ENCODE data around the gene RNF213. TPM values are rescaled to one million over a fixed set of nuclear protein-coding genes. Genes with fewer than 3 reads are reported as not detected.

RNF213 gene
- total and polyA plus RNA-seq, 2 of the 8 experiments (the other 6 are each of a cell fraction or from before 2014, with no cell fraction given) = 33.8 to 62.8 TPM

GRCh38 chr17:80424261-80424660, 163.6 kb downstream of the RNF213 start:
- Histone ChIP-seq H2BK12ac (ENCODE audit: low read depth, low read length) (no peak overlapping the region), H3K79me2 (ENCODE audit: control insufficient read depth in 1 of 2, insufficient read depth in 2 of 2, low read length in 2 of 2) (no peaks in the 10 kb centered on the region), H3K27me3 (replicated peaks in 1 of 4; ENCODE audit: control insufficient read depth in 3 of 4, extremely low read depth in 1 of 4, insufficient read depth in 3 of 4, low read length in 3 of 4) (no peaks in the 10 kb centered on the region; a peak in 1 of 7 replicates), H3K4me1 (replicated peaks in 1 of 4; ENCODE audit: control insufficient read depth in 3 of 4, insufficient read depth in 4 of 4, low read length in 3 of 4) (peaks cover 0 to 8% (median 2%) of the 10 kb centered on the region in 4 experiments; a peak in 3 of 7 replicates), H3K23ac (ENCODE audit: insufficient read length) (no peak overlapping the region), H3K4ac (replicated peaks; ENCODE audit: insufficient read length, low read depth, low read length) (no peak overlapping the region), H3K9ac (replicated peaks in 1 of 4; ENCODE audit: extremely low read depth in 1 of 4, low read depth in 3 of 4, low read length in 3 of 4) (peak overlapping the region in 1 of 4 experiments; percentile 22; a peak in 2 of 7 replicates), H3K18ac (ENCODE audit: extremely low read depth, low read length) (no peak overlapping the region), H2AK5ac (ENCODE audit: low read depth, low read length) (no peak overlapping the region), H4K8ac (ENCODE audit: extremely low read depth, insufficient read depth, low read length) (no peak overlapping the region), H4K20me1 (replicated peaks in 1 of 2; ENCODE audit: control insufficient read depth in 1 of 2, insufficient read depth in 2 of 2, low read length in 2 of 2) (peaks cover 7 to 13% of the 10 kb centered on the region in 2 experiments), H2AFZ (ENCODE audit: low read length) (no peak overlapping the region), H3K36me3 (ENCODE audit: control insufficient read depth in 2 of 4, insufficient read depth in 4 of 4, low read length in 3 of 4) (no peaks in the 10 kb centered on the region; a peak in 1 of 8 replicates), H3K23me2 (ENCODE audit: low read depth, low read length) (no peaks in the 10 kb centered on the region), H3K14ac (ENCODE audit: insufficient read length) (no peak overlapping the region), H3K79me1 (ENCODE audit: low read depth, low read length) (no peaks in the 10 kb centered on the region; the same call in 1 of the 2 replicates), H2BK5ac (ENCODE audit: low read depth, low read length) (no peak overlapping the region), H3K4me2 (ENCODE audit: insufficient read depth in 1 of 2, low read depth in 2 of 2, low read length in 2 of 2) (no peak overlapping the region), H2BK20ac (ENCODE audit: low read length) (no peak overlapping the region), H2BK120ac (replicated peaks; ENCODE audit: low read depth, low read length) (no peak overlapping the region), H2BK15ac (ENCODE audit: low read length) (no peak overlapping the region), H4K5ac (ENCODE audit: insufficient read length, low read depth, low read length) (no peak overlapping the region), H3K27ac (ENCODE audit: low read depth, low read length) (no peak overlapping the region), H3K9me3 (ENCODE audit: insufficient read depth in 2 of 2, low read depth in 1 of 2, low read length in 1 of 2) (no peaks in the 10 kb centered on the region), H4K91ac (replicated peaks; ENCODE audit: insufficient read length, low read length) (no peak overlapping the region), H3K4me3 (ENCODE audit: extremely low read depth in 1 of 4, insufficient read depth in 2 of 4, low read depth in 3 of 4, low read length in 4 of 4) (no peak overlapping the region), H3K56ac (replicated peaks; ENCODE audit: insufficient read length, low read depth, low read length) (no peak overlapping the region)
- FAIRE-seq = no peak
- ChIA-PET CTCF (ENCODE audit: partially characterized antibody) (interaction anchor here (0.6 to 1.9 kb wide), 14 partner anchors 9 to 1336 kb away, joined by 3 to 7 read pairs (median 4); partner anchors contain the start of gene ENDOV), POLR2A (ENCODE audit: partially characterized antibody) (no interaction called here)
- WGBS, 2 experiments (ENCODE audit: extremely low coverage in 1 of 2, insufficient coverage in 1 of 2, insufficient read length in 1 of 2, insufficient replicate concordance in 2 of 2, low coverage in 1 of 2, low lambda C conversion rate in 2 of 2, missing lambda C conversion rate in 1 of 2) = 92% methylated on average over 8 of the region's 8 CpGs; no CpG with 5 or more reads in 1 of the 2 experiments
- no peak for DNase-seq (ENCODE audit: low read depth in 1 of 2, low spot score in 2 of 2)
- TF ChIP-seq SUZ12 (IDR thresholded peaks at IDR 0.05; ENCODE audit: low read length) (no peak), JUND (IDR thresholded peaks at IDR 0.05; ENCODE audit: low read length) (no peak), EZH2 (IDR thresholded peaks at IDR 0.05; ENCODE audit: low read depth, low read length, severe bottlenecking) (no peak), BRCA1 (IDR thresholded peaks at IDR 0.05; ENCODE audit: low read depth, low read length) (no peak)
- TF ChIP-seq, protein P1, sequence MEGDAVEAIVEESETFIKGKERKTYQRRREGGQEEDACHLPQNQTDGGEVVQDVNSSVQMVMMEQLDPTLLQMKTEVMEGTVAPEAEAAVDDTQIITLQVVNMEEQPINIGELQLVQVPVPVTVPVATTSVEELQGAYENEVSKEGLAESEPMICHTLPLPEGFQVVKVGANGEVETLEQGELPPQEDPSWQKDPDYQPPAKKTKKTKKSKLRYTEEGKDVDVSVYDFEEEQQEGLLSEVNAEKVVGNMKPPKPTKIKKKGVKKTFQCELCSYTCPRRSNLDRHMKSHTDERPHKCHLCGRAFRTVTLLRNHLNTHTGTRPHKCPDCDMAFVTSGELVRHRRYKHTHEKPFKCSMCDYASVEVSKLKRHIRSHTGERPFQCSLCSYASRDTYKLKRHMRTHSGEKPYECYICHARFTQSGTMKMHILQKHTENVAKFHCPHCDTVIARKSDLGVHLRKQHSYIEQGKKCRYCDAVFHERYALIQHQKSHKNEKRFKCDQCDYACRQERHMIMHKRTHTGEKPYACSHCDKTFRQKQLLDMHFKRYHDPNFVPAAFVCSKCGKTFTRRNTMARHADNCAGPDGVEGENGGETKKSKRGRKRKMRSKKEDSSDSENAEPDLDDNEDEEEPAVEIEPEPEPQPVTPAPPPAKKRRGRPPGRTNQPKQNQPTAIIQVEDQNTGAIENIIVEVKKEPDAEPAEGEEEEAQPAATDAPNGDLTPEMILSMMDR (IDR thresholded peaks at IDR 0.05; ENCODE audit: control extremely low read depth in 1 of 3, insufficient read depth in 1 of 3, low read depth in 1 of 3, low read length in 3 of 3) = no peak

Data from H1 (cell line).